ENCODE results near the gene SNRPD3. TPM values are rescaled to one million over a fixed set of nuclear protein-coding genes. Genes with fewer than 3 reads are reported as not detected.

The SNRPD3 gene
- 100 to 1,000 TPM in 2 of 4 donors, 10 to 100 TPM in 2; 21.3 to 127 (median 93.8) TPM for total RNA-seq

GRCh38 chr22:24555165-24556039 lies at the start of gene SNRPD3:
Gene SNRPD3, plus strand, starts transcription at chr22:24555999. Its CDS starts 1,676 bp downstream, at chr22:24557675.
- DNase-seq = peak; percentile 100
- 1% methylated on average over 57 of the region's 59 CpGs; no CpG with 5 or more reads in 1 of the 2 donors for WGBS, 2 donors (ENCODE audit: low coverage in 1 of 2)
- H3K4me1 ChIP-seq = peaks cover 47 to 55% (median 52%) of the 10 kb centered on the region in 4 donors

GRCh38 chr22:24506802-24507438 lies 48.9 kb upstream of the SNRPD3 start:
- Histone ChIP-seq H3K36me3 (no peaks in the 10 kb centered on the region), H3K9me3 (no peaks in the 10 kb centered on the region), H3K27me3 (no peaks in the 10 kb centered on the region), H3K4me3 (no peak overlapping the region), H3K4me1 (peaks cover 4 to 37% (median 25%) of the 10 kb centered on the region in 4 donors), H3K27ac (peak overlapping the region in 1 of 4 donors; percentile 52)
- WGBS, 2 donors (ENCODE audit: low coverage in 1 of 2) = 56% methylated on average over 6 of the region's 6 CpGs; no CpG with 5 or more reads in 1 of the 2 donors
- no peak for DNase-seq
- TF ChIP-seq POLR2AphosphoS5 (IDR thresholded peaks at IDR 0.05) (no peak), EP300 (IDR thresholded peaks at IDR 0.05; ENCODE audit: low read depth) (no peak), POLR2A (IDR thresholded peaks at IDR 0.05) (no peak), CTCF (IDR thresholded peaks at IDR 0.05) (no peak)
- intact Hi-C loops (cut with DNase I; ENCODE audit: low total_unique reads) = loop anchor here (10.0 kb wide), 1 partner anchor 82 kb away; the partner anchor contains the start of gene ADORA2A
- in situ Hi-C loops (cut with MboI; ENCODE audit: low pct_ligation_motif_present in 1 of 4, low pct_unique_long_range_greater_than_20kb in 1 of 4, low sequenced_read_pairs in 3 of 4) = loop anchor here in 1 of 4 donors (10.0 kb wide), 1 partner anchor 92 kb away; no protein-coding TSS in a partner anchor

More at GRCh38 chr22:24555165-24556039, at the start of gene SNRPD3:
- peak within 1 kb of the TSS; percentile 94 to 96 (median 95) for H3K4me3 ChIP-seq
- H3K27me3 ChIP-seq = no peaks in the 10 kb centered on the region
- TF ChIP-seq POLR2AphosphoS5 (IDR thresholded peaks at IDR 0.05) (peak; percentile 87 to 92 (median 88)), POLR2A (IDR thresholded peaks at IDR 0.05) (peak; percentile 88), EP300 (IDR thresholded peaks at IDR 0.05; ENCODE audit: low read depth) (peak; percentile 6), CTCF (IDR thresholded peaks at IDR 0.05) (peak; percentile 24 to 79 (median 29))
- intact Hi-C loops (cut with DNase I; ENCODE audit: low total_unique reads) (no loop called here), in situ Hi-C loops (cut with MboI; ENCODE audit: low pct_ligation_motif_present in 1 of 4, low pct_unique_long_range_greater_than_20kb in 1 of 4, low sequenced_read_pairs in 3 of 4) (no loop called here)
- peaks cover 0 to 5% (median 2%) of the 10 kb centered on the region in 4 donors for H3K36me3 ChIP-seq
- H3K27ac ChIP-seq = peak within 1 kb of the TSS; percentile 95 to 99 (median 98)
- no peaks in the 10 kb centered on the region for H3K9me3 ChIP-seq

- no peak overlapping the region for H3K27ac ChIP-seq
- intact Hi-C loops (cut with DNase I; ENCODE audit: low total_unique reads) = loop anchor here (10.0 kb wide), 1 partner anchor 83 kb away; the partner anchor contains the start of gene ADORA2A
Observed at GRCh38 chr22:24507716-24508115, 48.1 kb upstream of the SNRPD3 start.

More at GRCh38 chr22:24507716-24508115, 48.1 kb upstream of the SNRPD3 start:
- 72 to 91% methylated on average over 6 to 7 of the region's 7 CpGs for WGBS, 2 donors (ENCODE audit: low coverage in 1 of 2)
- no peaks in the 10 kb centered on the region for H3K36me3 ChIP-seq
- H3K4me1 ChIP-seq = peaks cover 4 to 41% (median 25%) of the 10 kb centered on the region in 4 donors
- H3K4me3 ChIP-seq = no peak overlapping the region
- H3K9me3 ChIP-seq = no peaks in the 10 kb centered on the region
- H3K27me3 ChIP-seq = no peaks in the 10 kb centered on the region
- no peak for DNase-seq
- in situ Hi-C loops (cut with MboI; ENCODE audit: low pct_ligation_motif_present in 1 of 4, low pct_unique_long_range_greater_than_20kb in 1 of 4, low sequenced_read_pairs in 3 of 4) = loop anchor here in 1 of 4 donors (10.0 kb wide), 1 partner anchor 93 kb away; no protein-coding TSS in a partner anchor
- TF ChIP-seq EP300 (IDR thresholded peaks at IDR 0.05; ENCODE audit: low read depth) (no peak), POLR2AphosphoS5 (IDR thresholded peaks at IDR 0.05) (no peak), CTCF (IDR thresholded peaks at IDR 0.05) (no peak), POLR2A (IDR thresholded peaks at IDR 0.05) (no peak)

Data from transverse colon (tissue), 4 donors.